D721Med (cell line): ENCODE data around the gene CCDC170.

ENCODE experiments used
- DNase-seq: peaks from one replicate; pipeline ENCODE4 v3.0.0; 2011; ENCODE audit warnings: low spot score; ENCODE audit not compliant: insufficient read length
- FAIRE-seq: peaks from 2 replicates; lab custom pipeline; 2011; peaks lifted over from hg19 to GRCh38; lab: Jason Lieb, UNC
- TF ChIP-seq, protein P1 (sequence below): IDR thresholded peaks from 2 replicates; pipeline ENCODE4 v1.5.1; 2012; ENCODE audit warnings: mild to moderate bottlenecking, control low read depth; ENCODE audit not compliant: insufficient read depth; ENCODE audit errors: missing control alignments

Gene CCDC170

DNA sequence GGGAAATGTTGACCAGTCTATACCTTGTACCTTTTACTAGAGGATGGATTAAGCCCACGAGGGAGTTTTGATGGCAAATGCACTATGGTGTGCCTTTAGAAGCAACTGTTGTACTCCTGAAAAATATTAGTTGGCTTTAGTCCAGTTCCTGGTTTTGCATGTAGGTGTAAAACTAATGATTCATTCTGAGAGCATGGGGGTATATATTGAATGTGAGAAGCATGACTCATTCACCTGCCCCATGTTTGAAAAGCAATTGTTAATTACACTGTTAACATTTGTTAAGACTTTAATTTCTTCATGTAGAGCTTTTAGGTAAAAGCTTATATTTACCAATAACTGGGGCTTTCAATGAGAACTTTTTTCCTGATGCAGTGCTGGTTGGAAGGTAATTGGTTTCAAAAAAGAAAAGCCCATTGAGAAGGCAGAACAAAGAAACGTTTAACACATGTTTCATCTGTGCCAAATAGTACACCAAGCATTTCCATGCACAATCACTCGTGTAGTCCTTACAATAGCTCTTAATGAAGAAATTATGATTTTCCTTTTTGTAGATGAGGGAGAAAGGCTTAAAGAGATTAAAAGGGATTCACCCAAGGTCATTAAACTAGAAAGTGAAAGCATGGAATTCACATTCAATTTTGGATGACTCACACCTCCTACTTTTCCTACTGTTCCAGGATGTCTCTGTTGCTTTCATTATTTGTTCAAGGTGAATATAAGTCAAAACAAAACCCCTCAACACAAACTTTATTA lies 134.1 kb downstream of the CCDC170 start:
- FAIRE-seq (no peak), DNase-seq (no peak)
- TF ChIP-seq, protein P1, sequence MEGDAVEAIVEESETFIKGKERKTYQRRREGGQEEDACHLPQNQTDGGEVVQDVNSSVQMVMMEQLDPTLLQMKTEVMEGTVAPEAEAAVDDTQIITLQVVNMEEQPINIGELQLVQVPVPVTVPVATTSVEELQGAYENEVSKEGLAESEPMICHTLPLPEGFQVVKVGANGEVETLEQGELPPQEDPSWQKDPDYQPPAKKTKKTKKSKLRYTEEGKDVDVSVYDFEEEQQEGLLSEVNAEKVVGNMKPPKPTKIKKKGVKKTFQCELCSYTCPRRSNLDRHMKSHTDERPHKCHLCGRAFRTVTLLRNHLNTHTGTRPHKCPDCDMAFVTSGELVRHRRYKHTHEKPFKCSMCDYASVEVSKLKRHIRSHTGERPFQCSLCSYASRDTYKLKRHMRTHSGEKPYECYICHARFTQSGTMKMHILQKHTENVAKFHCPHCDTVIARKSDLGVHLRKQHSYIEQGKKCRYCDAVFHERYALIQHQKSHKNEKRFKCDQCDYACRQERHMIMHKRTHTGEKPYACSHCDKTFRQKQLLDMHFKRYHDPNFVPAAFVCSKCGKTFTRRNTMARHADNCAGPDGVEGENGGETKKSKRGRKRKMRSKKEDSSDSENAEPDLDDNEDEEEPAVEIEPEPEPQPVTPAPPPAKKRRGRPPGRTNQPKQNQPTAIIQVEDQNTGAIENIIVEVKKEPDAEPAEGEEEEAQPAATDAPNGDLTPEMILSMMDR = no peak

DNA sequence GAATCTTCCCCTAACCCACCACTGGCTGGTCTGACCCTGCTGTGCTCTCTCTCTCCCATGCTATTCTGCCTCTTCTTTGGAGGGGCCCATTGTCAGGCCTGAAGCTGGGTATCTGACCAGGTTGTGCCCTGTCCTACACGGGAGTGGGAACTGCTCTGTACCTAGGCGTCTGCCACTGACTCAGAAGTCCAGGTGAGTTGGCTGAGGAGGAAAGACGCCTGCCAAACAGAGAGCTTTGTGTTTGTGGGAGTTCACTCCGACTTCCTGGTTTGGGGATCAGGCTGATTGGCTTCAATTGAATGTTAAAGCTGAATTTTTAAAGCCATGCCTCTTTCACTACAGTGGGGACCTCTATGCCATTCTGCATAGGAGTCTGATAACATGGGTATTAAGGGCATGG lies 136.0 kb downstream of the CCDC170 start:
- no peak for FAIRE-seq
- DNase-seq = no peak

DNA sequence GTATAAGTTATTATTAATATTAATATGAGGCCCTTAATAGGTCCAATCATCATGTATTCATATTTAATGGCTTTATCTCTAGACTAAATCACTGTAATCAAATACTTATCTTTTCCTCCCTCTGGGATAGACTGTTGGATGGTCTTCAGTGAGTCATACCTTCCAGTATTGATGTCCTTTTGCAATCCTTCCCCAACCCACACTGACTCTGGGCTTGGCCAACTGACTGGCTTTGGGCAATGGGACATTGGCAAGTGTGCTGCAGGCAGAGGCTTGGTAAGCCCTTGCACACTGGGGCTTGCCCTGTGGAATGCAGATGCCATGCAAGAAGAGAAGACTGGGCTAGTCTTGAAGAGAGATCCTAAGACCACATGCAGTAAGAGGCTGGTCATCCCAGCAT lies 136.6 kb downstream of the CCDC170 start:
- no peak for FAIRE-seq
- no peak for DNase-seq
- TF ChIP-seq, protein P1 = no peak

More for the DNA sequence above, 136.0 kb downstream of the CCDC170 start:
- TF ChIP-seq, protein P1 = no peak

DNA sequence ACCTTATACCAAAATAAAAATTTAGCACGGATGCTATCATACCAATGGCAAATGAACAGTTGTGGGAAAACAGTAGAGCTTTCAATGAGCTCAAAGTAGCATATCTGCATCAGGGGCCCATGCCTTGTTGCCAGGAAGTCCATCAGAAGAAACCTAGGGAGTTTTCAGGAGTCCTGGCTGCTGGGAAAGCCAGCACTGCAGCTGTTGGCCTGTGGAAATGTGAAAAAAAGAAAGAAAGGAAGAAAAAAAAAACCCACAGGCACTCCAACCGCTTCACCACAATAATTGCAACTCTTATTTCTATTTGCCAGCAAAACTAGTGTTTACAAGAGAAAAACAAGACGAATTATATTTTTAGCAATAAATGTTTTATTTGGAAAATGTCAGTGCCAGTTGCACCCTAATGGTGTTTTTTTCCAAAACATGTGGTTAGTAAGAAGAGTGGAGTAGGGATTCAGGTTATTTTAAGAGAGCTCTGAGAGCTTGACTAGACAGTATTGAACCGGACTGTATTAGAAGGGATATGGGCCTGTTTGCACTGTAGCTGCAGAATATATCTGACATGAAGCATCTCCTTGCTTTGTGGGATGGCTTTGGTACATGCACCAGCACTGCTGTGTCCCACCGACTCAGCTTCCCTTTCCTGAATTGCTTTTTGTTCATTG lies 137.3 kb downstream of the CCDC170 start:
- DNase-seq (no peak), FAIRE-seq (no peak)
- TF ChIP-seq, protein P1 = no peak

DNA sequence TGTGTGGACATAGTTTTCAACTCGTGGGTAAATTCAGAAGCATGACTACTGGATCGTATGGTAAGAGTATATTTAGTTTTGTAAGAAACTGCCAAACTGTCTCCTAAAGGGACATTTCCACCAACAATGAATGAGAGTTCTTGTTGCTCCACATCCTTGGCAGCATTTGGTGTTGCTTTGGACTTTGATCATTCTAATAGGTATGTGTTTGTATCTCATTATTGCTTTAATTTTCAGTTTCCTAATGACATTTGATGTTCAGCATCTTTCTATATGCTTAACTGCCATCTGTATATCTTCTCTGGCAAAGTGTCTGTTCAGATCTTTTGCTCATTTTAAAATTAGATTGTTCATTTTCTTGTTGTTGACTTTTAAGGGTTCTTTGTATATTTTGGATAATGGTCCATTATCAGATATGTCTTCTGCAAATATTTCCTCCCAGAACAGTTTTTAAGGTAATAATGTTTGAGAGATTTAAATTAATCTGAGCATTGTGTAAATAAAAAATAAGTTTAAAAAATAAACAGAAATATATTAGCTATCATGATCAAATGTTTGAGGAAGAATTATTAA lies 138.7 kb downstream of the CCDC170 start:
- TF ChIP-seq, protein P1 = no peak
- DNase-seq (no peak), FAIRE-seq (no peak)

DNA sequence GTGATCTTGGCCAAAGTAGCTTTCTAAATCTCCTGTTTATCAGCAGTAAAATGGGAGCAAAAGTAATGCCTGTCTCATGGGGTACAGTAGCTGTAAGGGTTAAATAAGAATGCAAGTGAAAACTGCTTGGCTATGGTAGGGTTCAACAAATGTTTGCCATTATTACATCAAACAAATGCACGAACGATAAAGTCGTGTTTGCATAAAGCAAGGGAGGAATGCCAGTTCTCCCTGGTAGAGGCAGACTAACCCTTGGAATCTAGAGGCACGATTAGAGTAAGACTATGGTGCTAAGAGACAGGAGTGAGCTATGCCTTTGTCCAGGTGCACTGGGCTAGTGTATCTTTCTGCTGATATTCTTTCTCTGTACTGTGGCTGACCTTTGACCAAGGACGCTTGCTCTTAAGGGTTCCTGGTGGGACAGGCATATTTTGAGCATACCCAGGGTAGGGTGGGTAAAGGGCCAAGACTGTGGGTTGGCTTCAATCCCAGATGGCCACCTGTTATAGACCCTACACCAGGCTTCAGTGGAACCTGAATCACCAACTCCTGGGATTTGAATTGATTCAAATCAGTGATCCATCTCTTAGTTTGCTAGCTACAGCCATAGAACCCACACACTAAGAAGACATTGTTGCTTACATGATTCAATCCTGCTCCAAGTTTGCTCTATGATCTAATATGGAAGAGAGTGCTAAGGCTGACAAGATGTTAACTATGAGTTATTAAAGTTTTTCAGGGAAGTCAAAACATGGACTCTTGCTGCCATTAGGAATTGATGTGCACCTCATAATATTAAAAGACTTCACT lies 139.9 kb downstream of the CCDC170 start:
- DNase-seq (no peak), FAIRE-seq (no peak)
- TF ChIP-seq, protein P1 = no peak
